Measurements from ENCODE around the gene VWA5B2.

DNA sequence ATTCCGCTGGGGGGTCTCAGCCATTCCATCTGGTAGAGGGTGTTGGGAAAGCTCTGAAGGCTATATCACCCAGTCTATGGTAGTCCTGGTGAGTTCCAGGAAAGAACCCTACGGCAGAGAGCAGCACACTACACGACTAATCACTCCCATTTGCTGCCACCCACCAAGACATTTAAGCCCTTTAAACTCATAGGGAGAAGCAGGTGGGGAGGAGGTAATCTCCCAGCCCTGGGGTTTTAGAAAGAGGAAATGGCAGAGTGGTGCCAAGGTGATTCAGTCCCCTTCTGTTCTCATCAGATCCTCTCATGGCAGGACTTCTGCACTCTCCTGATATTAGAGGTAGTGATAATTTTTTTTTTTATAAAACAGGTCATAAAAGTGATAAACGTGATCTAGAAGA is 10.6 kb upstream of the VWA5B2 start:
- TF ChIP-seq, protein P1, sequence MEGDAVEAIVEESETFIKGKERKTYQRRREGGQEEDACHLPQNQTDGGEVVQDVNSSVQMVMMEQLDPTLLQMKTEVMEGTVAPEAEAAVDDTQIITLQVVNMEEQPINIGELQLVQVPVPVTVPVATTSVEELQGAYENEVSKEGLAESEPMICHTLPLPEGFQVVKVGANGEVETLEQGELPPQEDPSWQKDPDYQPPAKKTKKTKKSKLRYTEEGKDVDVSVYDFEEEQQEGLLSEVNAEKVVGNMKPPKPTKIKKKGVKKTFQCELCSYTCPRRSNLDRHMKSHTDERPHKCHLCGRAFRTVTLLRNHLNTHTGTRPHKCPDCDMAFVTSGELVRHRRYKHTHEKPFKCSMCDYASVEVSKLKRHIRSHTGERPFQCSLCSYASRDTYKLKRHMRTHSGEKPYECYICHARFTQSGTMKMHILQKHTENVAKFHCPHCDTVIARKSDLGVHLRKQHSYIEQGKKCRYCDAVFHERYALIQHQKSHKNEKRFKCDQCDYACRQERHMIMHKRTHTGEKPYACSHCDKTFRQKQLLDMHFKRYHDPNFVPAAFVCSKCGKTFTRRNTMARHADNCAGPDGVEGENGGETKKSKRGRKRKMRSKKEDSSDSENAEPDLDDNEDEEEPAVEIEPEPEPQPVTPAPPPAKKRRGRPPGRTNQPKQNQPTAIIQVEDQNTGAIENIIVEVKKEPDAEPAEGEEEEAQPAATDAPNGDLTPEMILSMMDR (conservative IDR thresholded peaks at IDR 0.05; ENCODE audit: low read depth, low read length): no peak
- no peak for TF ChIP-seq EZH2 (IDR thresholded peaks at IDR 0.05; ENCODE audit: low read length, unreplicated experiment)

Data from PC-3 (cell line).